GM19193 (cell line): Measurements from ENCODE around the gene HDAC4.

Experiments
- POLR2A ChIP-seq: IDR thresholded peaks from 4 replicates; pipeline ENCODE4 v1.6.1; 2011; ENCODE audit not compliant: insufficient read depth, insufficient read length; ENCODE audit errors: extremely low read depth

HDAC4 gene

DNA sequence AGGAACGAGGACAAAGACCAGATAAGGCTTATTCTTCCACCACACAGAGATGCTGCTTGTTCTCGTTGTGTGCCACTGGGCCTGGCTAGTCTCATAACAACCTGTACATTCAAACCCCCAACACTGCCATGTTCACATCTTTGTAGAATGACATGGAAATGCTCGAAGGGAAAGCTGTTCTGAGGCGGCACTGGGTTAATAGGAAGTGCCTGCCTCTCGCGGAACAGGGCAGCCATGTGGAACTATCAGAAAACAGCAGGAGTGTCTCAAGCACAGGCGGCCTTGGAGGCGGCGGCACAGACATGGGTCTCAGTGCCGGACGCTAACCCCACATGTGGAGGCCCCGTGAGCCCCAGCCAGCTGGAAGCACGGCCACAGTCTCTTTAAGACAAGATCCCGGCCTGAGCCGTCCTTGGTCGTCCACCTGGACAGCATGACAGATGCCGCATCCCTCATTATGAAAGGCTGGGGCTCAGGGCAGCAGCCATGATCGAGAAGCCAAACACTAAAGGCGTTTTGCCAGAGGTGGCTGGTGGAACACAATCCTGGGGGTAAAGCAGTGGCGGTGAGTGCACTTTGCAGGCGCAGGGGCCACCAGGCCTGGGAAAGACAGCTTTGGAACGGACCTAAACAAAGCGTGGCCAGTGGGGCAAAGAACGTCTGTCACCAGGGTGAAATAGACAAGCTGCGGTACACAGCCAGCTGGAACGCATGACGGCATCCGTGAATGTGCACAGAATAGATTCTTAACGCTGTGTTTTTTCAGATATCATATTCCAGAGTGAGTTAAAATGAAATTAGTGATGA lies 161.0 kb downstream of the HDAC4 start:
- no peak for TF ChIP-seq POLR2A

DNA sequence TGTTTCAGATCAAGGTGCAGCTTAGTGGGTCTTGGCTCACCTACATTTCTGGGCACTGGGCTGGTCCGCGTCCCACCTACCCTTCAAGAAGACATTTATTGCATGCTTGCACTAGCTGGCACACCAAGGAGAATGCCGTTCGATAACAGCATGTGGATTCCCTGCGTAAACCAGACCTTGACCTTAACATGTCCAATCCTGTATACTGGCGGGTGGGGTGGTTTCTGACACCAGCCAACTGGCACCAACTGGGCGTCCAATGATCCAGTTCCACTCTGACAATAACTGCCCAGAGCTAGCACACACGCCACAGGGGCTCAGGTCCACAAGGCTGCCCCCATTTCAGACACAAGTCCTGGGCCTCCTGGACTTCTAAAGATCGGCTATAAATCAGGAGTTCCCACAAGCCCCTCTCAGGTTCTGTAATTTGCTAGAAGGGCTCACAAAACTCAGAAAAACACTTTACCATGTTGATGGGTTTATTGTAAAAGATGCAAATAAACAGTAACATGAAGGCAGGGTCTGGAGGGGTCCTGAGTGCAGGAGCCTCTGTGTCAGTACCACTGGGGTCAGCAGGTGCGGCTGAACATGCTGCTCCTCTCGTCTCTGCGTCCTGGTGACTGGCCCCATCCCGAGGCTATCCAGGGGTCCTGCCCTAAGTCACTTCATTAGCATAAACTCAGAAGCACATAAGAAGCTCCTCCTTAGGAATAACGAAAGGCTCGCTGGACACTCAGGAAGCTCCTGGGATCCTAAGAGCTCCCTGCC lies 161.8 kb downstream of the HDAC4 start:
- no peak for TF ChIP-seq POLR2A

DNA sequence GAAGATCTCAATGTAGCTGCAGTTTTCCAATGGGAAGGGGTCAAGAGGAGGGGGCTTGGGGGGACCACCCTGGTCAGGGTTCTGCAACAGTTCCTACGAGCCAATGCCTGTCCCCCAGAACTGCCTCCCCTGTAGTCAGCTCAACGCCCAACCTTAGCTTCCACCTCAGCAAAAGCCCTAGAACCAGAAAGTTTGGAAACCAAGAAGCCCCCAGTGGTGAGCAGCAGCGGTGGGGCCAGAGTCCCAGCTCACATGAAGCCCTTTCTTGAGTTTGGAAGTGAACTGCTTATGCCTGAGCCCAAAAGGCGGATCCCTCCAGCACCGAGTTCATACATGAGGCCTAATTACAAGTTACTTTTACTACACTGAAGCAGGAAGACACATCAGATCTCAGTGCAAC lies 162.4 kb downstream of the HDAC4 start:
- TF ChIP-seq POLR2A = no peak

DNA sequence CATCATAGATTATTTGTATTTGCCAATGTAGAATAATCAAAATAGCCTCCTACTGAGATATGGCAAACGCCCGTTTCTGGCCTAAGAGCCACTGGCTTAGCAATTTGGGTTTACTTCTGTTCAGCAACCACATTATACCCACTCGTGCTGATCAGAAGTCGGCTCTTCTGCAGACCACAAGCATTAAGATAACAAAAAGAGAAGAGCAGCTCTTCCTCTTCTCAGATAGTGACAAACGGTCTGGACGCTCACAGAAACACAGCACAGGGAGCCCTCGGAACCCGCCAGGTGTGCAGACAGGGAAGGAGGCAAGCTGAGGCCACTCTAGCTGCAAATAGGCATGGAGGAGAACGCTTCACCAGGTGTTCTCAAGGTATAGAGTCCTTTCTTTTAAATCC lies 164.0 kb downstream of the HDAC4 start:
- TF ChIP-seq POLR2A = no peak

DNA sequence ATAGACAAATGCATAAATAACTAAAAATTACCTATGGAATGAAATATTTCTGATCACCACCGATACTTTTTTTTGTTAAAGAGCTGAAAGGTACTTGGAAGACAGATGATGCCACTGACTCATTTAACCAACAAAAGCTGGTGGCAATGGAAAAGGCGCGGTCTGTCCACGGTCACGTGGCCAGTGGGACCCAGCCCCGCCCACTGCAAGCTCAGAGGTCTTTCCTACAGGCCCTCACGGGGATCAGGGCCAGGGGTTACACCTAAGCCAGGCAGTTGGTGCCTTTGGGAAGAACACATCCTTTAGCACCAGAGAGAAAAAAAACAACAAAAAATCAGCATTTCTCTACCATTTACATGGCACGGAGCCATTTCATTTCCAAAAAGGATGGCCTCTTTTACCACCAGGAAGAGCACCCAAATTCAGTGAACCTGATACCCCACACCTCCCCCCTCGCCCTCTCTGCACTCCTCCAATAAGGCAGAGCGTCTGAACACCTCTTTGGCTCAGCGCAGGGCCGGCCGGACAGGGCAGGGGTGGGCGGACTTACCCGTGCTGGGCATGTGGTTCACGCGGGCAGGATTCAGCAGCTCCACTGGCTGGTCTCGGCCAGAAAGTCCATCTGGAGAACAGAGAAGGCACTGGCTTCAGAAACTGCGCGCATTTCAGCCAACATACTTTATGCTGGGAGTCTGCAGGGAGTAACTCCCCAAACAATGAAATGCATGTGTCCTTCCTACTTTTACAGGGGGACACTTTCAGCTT lies 164.6 kb downstream of the HDAC4 start:
- no peak for TF ChIP-seq POLR2A

DNA sequence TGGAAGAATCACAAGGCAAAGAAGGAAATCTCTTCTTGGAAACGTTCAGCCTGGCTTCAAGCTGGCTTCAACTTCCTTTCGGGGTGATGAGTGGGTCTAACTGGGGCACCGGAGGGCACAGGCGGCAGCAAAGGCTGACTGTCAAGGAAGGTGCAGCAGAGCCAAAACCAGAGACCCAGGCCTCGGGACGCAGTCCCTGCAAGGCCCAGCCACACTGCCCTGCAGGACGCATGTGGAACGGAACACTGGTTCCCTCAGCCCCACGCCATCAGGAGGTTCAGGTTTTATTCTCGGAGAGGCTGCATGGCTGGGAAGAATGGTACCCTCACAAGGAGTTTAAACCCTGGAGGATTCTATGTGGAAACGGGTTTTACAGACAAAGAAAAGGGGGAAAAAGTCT lies 165.5 kb downstream of the HDAC4 start:
- no peak for TF ChIP-seq POLR2A

DNA sequence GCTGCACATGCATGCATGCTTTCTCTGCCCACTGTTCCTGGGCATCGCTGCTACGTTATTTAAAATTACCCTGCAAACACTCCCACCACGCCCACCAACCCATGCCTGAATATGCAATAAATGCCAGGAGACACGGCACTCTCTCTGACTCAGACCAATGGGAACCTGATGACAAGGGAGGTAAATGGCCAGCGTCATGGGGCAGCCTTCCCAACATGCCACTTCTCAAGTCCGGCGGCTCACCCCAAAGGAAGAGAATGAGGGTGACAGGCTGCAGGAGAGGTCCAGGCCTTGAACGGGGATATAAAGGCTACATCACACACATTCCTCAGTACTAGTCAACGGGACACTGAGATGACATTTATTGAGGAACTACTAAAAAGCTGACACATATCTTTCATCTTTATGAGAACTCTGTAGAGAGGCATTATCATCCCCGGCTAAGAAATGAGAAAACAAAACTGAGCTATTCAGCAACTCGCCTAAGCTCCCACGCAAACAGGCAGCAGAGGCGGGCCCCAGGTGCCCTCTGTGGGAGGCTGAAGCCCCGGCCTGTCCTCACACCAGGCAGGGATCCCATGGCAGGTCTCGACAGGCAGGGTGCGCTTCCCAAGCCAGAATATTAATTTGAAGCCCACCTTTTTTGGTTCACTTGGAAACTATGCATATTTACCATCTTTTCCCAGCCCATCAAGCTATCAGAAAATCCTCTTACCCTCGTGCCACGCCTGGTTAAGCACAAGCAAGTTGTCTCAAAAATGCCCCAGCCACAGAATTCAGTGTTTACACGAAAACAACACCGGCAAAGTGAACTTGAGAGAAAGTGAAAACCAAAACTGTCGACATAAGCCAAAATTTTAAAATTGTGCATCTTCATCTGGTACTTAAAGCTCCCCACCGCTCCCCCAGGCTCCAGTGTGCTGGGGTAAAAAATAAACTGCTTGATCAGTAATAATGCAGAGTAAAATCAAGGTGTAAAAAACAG lies 166.3 kb downstream of the HDAC4 start:
- no peak for TF ChIP-seq POLR2A

DNA sequence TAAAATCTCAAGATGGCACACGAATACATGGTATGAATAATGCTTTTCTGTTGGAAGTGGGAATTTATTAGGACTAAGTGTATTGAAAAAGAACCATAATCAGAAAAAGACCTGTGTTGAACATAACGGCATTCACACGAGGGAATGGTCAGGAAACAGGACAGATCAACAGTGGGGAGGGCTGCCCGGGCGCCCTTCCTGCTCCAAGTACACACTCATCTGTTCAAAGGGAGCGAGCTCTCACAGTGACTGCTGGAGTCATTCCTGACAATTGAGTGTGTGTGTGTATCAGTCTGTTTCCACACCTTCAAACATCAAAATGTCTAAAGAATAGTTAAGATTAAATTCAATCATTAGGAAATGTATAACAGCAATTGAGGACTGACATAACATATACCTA lies 167.2 kb downstream of the HDAC4 start:
- no peak for TF ChIP-seq POLR2A

DNA sequence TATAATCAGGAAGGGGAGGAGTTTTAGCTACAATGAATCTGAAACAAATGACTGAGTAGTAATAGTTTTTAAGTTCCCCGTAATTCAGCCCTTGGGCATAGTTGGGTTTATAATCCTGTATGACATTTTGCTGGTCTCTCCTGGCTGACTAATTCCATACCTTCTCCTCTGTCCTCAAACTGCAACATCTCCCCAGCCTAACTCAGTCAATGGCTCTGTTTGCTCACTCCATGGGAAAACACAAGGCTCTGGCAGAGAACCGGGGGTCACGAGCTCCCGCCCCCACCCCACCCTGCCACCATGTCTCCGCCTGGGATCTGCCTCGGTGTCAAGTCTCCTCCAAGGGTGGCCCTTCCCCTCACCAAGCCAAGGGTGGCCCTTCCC lies 168.6 kb downstream of the HDAC4 start:
- no peak for TF ChIP-seq POLR2A

DNA sequence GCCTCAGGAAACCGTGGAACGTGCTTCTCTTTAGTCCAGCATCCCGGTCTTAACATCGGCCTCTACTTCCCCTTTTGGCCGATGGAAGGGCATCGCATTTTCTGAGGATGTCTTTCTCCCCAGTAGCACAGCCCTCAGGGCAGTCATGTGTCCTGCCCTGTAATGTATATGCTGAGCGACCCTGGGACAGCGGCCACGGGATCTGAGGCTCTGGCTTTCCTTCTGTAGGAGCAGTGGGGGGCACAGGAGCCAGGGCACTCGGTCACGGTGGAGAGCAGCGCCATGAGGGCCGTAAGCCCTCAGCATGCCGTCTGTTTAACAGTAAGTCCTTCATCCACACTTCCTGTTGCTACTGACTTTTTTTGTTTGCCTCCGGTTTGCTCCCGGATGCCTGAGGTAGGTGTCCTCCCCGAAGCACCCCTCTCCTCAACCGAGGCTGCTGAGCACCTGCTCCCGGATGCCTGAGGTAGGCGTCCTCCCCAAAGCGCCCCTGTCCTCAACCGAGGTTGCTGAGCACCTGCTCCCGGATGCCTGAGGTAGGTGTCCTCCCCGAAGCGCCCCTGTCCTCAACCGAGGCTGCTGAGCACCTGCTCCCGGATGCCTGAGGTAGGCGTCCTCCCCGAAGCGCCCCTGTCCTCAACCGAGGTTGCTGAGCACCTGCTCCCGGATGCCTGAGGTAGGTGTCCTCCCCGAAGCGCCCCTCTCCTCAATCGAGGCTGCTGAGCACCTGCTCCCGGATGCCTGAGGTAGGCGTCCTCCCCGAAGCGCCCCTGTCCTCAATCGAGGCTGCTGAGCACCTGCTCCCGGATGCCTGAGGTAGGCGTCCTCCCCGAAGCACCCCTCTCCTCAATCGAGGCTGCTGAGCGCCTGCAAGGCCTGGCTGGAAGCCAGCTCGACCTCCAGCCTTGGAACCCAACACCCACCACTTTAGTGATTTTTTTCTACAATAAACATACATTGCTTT lies 169.3 kb downstream of the HDAC4 start:
- no peak for TF ChIP-seq POLR2A

DNA sequence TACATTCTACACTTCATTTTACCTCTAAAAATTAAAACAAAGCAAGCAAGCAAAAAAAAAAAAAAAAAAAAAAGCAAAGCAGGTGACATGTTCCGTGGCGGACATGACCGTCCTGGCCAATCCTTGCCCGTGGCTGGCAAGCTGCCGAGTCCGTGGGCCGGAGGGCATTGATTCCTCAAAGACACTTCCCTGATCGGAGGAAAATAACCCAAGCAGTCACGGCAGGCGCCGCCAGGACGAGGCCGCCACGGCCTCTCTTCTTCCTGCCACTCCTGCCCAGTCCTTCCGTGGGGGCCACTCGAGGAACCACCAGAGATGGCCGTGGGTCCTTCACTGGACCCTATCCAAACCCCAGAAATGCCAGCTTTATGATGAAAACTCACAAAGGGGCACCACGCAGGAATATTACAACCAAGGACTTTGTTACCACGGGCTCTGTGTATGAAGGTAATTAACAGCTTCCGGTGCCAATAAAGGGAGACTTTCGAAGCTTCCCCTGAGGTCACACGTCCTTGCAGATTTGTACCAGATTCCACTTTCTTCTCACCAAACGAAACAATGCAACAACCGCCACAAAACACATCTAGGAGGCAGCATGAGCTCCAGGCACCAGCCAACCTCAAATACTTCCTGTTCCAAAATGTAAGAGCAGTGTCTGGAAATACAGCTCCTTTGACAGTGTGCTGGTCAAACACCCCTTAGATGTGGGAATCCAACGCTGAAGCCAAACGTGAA lies 170.3 kb downstream of the HDAC4 start:
- TF ChIP-seq POLR2A = no peak

DNA sequence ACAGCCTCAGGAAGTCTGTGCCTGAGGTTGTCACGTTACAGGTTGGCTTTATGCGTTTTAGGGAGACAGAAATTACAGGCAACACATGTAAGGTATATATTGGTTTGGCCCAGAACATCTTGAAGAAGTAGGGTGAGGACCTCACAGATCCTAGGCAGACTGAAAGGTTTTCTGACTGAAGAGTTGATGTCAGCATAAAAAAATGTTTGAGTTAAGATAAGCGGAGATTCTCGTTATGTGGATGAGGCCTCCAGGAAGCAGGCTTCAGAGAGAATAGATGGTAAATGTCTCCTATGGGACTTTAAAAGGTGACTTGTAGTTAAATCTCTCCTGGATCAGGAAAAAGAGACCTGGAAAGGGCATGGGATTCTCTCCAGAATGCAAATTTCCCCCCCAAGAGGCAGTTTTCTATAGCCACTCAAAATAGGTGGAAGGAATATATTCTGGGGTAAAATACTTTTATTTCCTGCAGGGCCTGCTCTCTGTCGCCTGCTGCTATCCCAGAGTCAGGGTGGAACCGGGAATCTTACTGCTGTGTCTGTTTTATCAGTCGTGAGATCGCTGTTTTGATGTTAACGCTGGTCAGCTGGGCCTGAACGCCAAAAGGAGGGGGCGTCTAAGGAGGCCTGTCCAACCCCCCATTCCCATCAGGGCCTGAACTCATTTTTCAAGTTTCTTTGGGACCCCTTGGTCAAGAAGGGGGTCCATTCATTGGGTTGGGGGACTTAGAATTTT lies 171.1 kb downstream of the HDAC4 start:
- no peak for TF ChIP-seq POLR2A
